Measurements from ENCODE around the gene LRRC70. TPM values are rescaled to one million over a fixed set of nuclear protein-coding genes. Genes with fewer than 3 reads are reported as not detected.

LRRC70 gene
- total RNA-seq, 1 donor from 2014 or later = 0.79 TPM

DNA sequence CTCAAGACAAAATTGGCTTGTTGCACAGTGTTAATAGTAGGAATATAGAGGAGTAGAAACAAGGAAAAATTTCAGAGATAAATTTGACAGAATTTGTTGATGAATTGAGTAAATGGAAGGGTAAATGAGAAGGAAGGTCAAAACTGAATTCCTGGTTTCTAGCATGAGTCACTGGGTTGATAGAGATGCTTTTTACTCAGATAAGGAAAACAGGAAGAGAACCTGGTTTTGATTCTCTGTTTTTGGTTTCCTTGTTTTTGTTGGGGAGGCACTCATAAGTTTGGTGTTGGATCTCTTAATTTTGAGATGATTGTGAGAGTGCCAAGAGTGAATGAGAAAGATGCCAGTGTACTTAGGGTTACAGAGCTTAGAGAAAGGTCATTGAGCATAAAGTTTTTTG, 7.1 kb downstream of the LRRC70 start:
- Mint-ChIP-seq H3K9me3 (no peaks in the 10 kb centered on the region), H3K4me1 (no peaks in the 10 kb centered on the region), H3K27ac (no peak overlapping the region), H3K4me3 (no peak overlapping the region), H3K36me3 (peaks cover 3% of the 10 kb centered on the region), H3K27me3 (ENCODE audit: insufficient read depth, low read depth) (no peaks in the 10 kb centered on the region)
- TF ChIP-seq EZH2 (IDR thresholded peaks at IDR 0.05) (no peak), EZH2phosphoT487 (IDR thresholded peaks at IDR 0.05) (no peak)
- TF ChIP-seq, protein P1, sequence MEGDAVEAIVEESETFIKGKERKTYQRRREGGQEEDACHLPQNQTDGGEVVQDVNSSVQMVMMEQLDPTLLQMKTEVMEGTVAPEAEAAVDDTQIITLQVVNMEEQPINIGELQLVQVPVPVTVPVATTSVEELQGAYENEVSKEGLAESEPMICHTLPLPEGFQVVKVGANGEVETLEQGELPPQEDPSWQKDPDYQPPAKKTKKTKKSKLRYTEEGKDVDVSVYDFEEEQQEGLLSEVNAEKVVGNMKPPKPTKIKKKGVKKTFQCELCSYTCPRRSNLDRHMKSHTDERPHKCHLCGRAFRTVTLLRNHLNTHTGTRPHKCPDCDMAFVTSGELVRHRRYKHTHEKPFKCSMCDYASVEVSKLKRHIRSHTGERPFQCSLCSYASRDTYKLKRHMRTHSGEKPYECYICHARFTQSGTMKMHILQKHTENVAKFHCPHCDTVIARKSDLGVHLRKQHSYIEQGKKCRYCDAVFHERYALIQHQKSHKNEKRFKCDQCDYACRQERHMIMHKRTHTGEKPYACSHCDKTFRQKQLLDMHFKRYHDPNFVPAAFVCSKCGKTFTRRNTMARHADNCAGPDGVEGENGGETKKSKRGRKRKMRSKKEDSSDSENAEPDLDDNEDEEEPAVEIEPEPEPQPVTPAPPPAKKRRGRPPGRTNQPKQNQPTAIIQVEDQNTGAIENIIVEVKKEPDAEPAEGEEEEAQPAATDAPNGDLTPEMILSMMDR (IDR thresholded peaks at IDR 0.05) = no peak
- H4K20me1 ChIP-seq (ENCODE audit: low read depth) = no peaks in the 10 kb centered on the region
- no peaks in the 10 kb centered on the region for H3K9me3 ChIP-seq (ENCODE audit: low read depth)
- DNase-seq (ENCODE audit: low spot score) = no peak
- H2AFZ ChIP-seq (replicated peaks) = no peak overlapping the region
- no peak overlapping the region for H3K27ac ChIP-seq
- H3K4me3 ChIP-seq = no peak overlapping the region
- no peaks in the 10 kb centered on the region for H3K36me3 ChIP-seq
- H3K27me3 ChIP-seq = no peaks in the 10 kb centered on the region
- H3K79me2 ChIP-seq (ENCODE audit: low read depth) = no peaks in the 10 kb centered on the region
- no peaks in the 10 kb centered on the region for H3K4me1 ChIP-seq
- H3K4me2 ChIP-seq = no peak overlapping the region
- H3K9ac ChIP-seq = no peak overlapping the region
- H3F3A ChIP-seq (ENCODE audit: low read depth) = no peaks in the 10 kb centered on the region

DNA sequence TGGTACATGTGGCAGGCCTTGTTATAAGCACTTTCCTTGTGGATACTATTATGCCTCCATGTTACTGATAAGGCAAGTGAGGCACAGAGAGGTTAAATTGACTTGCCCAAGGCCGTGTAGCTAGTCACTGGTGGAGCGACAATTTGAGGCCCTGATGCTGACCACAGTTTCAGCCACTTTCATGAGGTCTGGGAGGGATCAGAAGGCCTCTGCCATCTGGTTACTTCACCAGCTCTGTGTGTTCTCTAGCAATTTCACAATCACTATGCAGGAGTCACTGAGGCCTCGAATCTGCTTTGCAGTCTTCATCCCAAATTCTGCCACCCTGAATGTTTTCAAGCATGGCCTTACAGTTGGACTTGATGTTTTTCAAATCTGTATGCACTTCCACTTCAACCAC, 9.1 kb downstream of the LRRC70 start:
- Histone ChIP-seq H3K27me3 (no peaks in the 10 kb centered on the region), H4K20me1 (ENCODE audit: low read depth) (no peaks in the 10 kb centered on the region), H3K4me2 (no peak overlapping the region), H3K4me1 (no peaks in the 10 kb centered on the region), H3K9ac (no peak overlapping the region), H3K4me3 (no peak overlapping the region), H3K36me3 (peaks cover 9% of the 10 kb centered on the region), H3K9me3 (ENCODE audit: low read depth) (no peaks in the 10 kb centered on the region), H3K79me2 (ENCODE audit: low read depth) (no peaks in the 10 kb centered on the region), H3K27ac (no peak overlapping the region), H2AFZ (replicated peaks) (no peak overlapping the region), H3F3A (ENCODE audit: low read depth) (no peaks in the 10 kb centered on the region)
- H3K4me1 Mint-ChIP-seq = no peaks in the 10 kb centered on the region
- H3K27me3 Mint-ChIP-seq (ENCODE audit: insufficient read depth, low read depth) = no peaks in the 10 kb centered on the region
- DNase-seq (ENCODE audit: low spot score) = no peak
- no peak overlapping the region for H3K27ac Mint-ChIP-seq
- H3K9me3 Mint-ChIP-seq = no peaks in the 10 kb centered on the region
- peaks cover 13% of the 10 kb centered on the region for H3K36me3 Mint-ChIP-seq
- H3K4me3 Mint-ChIP-seq = no peak overlapping the region
- TF ChIP-seq, protein P1 (IDR thresholded peaks at IDR 0.05) = no peak
- TF ChIP-seq EZH2 (IDR thresholded peaks at IDR 0.05) = no peak
- no peak for TF ChIP-seq EZH2phosphoT487 (IDR thresholded peaks at IDR 0.05)

DNA sequence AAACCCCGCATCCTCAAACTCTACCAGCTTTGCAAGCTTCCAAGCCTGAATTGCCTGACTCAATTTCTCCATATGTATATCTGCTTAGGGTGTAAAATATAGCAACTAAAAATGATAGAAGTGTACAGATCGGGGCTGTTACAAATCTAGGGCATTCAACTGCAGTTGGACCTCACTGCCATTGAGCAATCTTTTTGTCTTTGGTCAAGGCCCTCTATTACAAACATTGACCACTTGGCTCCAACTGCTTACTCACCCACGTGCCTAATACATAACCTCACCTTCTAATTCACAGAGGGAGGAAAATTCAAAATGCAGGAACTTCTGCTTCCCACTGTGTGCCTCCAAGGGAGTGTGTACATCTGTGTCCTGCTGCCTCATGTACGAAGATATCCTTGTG, 10.0 kb downstream of the LRRC70 start:
- TF ChIP-seq EZH2 (IDR thresholded peaks at IDR 0.05) (no peak), EZH2phosphoT487 (IDR thresholded peaks at IDR 0.05) (no peak)
- TF ChIP-seq, protein P1 (IDR thresholded peaks at IDR 0.05) = no peak
- Histone ChIP-seq H4K20me1 (ENCODE audit: low read depth) (no peaks in the 10 kb centered on the region), H3K9me3 (ENCODE audit: low read depth) (no peaks in the 10 kb centered on the region), H3K27ac (no peak overlapping the region), H2AFZ (replicated peaks) (no peak overlapping the region), H3K36me3 (peaks cover 9% of the 10 kb centered on the region), H3K27me3 (no peaks in the 10 kb centered on the region), H3K4me2 (no peak overlapping the region), H3K4me1 (no peaks in the 10 kb centered on the region), H3F3A (ENCODE audit: low read depth) (no peaks in the 10 kb centered on the region), H3K9ac (no peak overlapping the region), H3K4me3 (no peak overlapping the region), H3K79me2 (ENCODE audit: low read depth) (no peaks in the 10 kb centered on the region)
- no peaks in the 10 kb centered on the region for H3K9me3 Mint-ChIP-seq
- H3K36me3 Mint-ChIP-seq = peaks cover 19% of the 10 kb centered on the region
- no peak overlapping the region for H3K27ac Mint-ChIP-seq
- no peaks in the 10 kb centered on the region for H3K27me3 Mint-ChIP-seq (ENCODE audit: insufficient read depth, low read depth)
- H3K4me3 Mint-ChIP-seq = no peak overlapping the region
- H3K4me1 Mint-ChIP-seq = no peaks in the 10 kb centered on the region
- DNase-seq (ENCODE audit: low spot score) = no peak

Data from neural progenitor cell (in vitro differentiated cells).